NCI-H1048 (cell line): ENCODE data around the gene HINT3.
"Not testable (repeated sequence)": the region's sequence is repeated elsewhere in the genome, so short reads cannot be mapped to it uniquely, and the experiment has no call there.

Experiments used
- DNase-seq: peaks from one replicate; lab custom pipeline; 2025; lab: John Stamatoyannopoulos, UW

Gene HINT3

GRCh38 chr6:125940247-125941041 lies 16.1 kb upstream of the HINT3 start:
- DNase-seq = no peak

- DNase-seq = no peak
Observed at GRCh38 chr6:125942672-125943527, 13.7 kb upstream of the HINT3 start.

- no peak for DNase-seq
Observed at GRCh38 chr6:125943528-125944433, 12.8 kb upstream of the HINT3 start.

- DNase-seq = no peak
Observed at GRCh38 chr6:125944434-125944816, 12.1 kb upstream of the HINT3 start.

GRCh38 chr6:125944896-125945295 lies 11.7 kb upstream of the HINT3 start:
- DNase-seq = no peak

GRCh38 chr6:125945378-125946141 lies 11.0 kb upstream of the HINT3 start:
- DNase-seq = no peak

GRCh38 chr6:125947615-125948014 lies 9.0 kb upstream of the HINT3 start:
- DNase-seq = no peak

- no peak for DNase-seq
Observed at GRCh38 chr6:125948455-125948854, 8.1 kb upstream of the HINT3 start.

GRCh38 chr6:125949069-125949468 lies 7.5 kb upstream of the HINT3 start:
- DNase-seq = no peak

GRCh38 chr6:125950293-125950692 lies 6.3 kb upstream of the HINT3 start:
- no peak for DNase-seq

- not testable (repeated sequence) for DNase-seq
Observed at GRCh38 chr6:125950716-125951115, 5.9 kb upstream of the HINT3 start.

GRCh38 chr6:125951323-125951722 lies 5.2 kb upstream of the HINT3 start:
- no peak for DNase-seq

GRCh38 chr6:125952764-125953501 lies 3.6 kb upstream of the HINT3 start:
- DNase-seq = no peak

- DNase-seq = no peak
Observed at GRCh38 chr6:125953502-125953875, 3.1 kb upstream of the HINT3 start.

- no peak for DNase-seq
Observed at GRCh38 chr6:125954735-125955339, 1.7 kb upstream of the HINT3 start.

GRCh38 chr6:125955973-125956372 lies 597 bp upstream of the HINT3 start:
- no peak for DNase-seq

GRCh38 chr6:125957391-125957693 lies 772 bp downstream of the HINT3 start:
- no peak for DNase-seq

- no peak for DNase-seq
Observed at GRCh38 chr6:125957845-125958244, 1.3 kb downstream of the HINT3 start.

GRCh38 chr6:125959041-125959440 lies 2.5 kb downstream of the HINT3 start:
- no peak for DNase-seq

- no peak for DNase-seq
Observed at GRCh38 chr6:125961117-125961516, 4.5 kb downstream of the HINT3 start.
